ENCODE results near the gene PPFIA2. TPM values are rescaled to one million over a fixed set of nuclear protein-coding genes. Genes with fewer than 3 reads are reported as not detected.

PPFIA2 gene
- total RNA-seq, 1 experiment from 2014 or later: not detected

- in situ Hi-C loops (cut with HindIII; ENCODE audit: low pct_unique_long_range_greater_than_20kb, low sequenced_read_pairs): no loop called here
These were observed 381.4 kb downstream of the PPFIA2 start for GRCh38 chr12:81377771-81378170.

GRCh38 chr12:81375969-81376368 lies 383.2 kb downstream of the PPFIA2 start:
- intact Hi-C loops (cut with micrococcal nuclease; ENCODE audit: unreplicated experiment) (no loop called here), in situ Hi-C loops (cut with HindIII; ENCODE audit: low pct_unique_long_range_greater_than_20kb, low sequenced_read_pairs) (no loop called here)
- H3K4me3 ChIP-seq (ENCODE audit: low read depth in 2 of 2, low read length in 2 of 2): no peak overlapping the region
- DNase-seq (ENCODE audit: low read depth, low spot score) (no peak), ATAC-seq (no peak)
- H3K4me1 ChIP-seq (ENCODE audit: control insufficient read depth, insufficient read depth, low read length): no peaks in the 10 kb centered on the region
- H3K9me3 ChIP-seq (ENCODE audit: control insufficient read depth, insufficient read depth, low read depth, low read length): no peaks in the 10 kb centered on the region
- no TSS peak for BruUV-seq (replicated peaks)
- H3K27ac ChIP-seq (ENCODE audit: low read length): no peak overlapping the region
- TF ChIP-seq SIN3A (IDR thresholded peaks at IDR 0.05; ENCODE audit: borderline replicate concordance, insufficient read depth, low read depth, low read length) (no peak), TCF7L2 (IDR thresholded peaks at IDR 0.05; ENCODE audit: low read depth, low read length) (no peak), POLR2AphosphoS5 (IDR thresholded peaks at IDR 0.05; ENCODE audit: low read depth, low read length) (no peak), CTCF (IDR thresholded peaks at IDR 0.05) (no peak), REST (IDR thresholded peaks at IDR 0.05; ENCODE audit: insufficient read depth in 1 of 2, low read depth in 2 of 2, low read length in 1 of 2) (no peak)
- ChIA-PET CTCF (no interaction called here), POLR2A (no interaction called here)
- no peaks in the 10 kb centered on the region for H3K36me3 ChIP-seq (ENCODE audit: control insufficient read depth, insufficient read depth, low read length)
- H3K27me3 ChIP-seq (ENCODE audit: control insufficient read depth, insufficient read depth, low read length): no peaks in the 10 kb centered on the region

More at GRCh38 chr12:81377771-81378170, 381.4 kb downstream of the PPFIA2 start:
- Histone ChIP-seq H3K27ac (ENCODE audit: low read length) (no peak overlapping the region), H3K36me3 (ENCODE audit: control insufficient read depth, insufficient read depth, low read length) (no peaks in the 10 kb centered on the region), H3K27me3 (ENCODE audit: control insufficient read depth, insufficient read depth, low read length) (no peaks in the 10 kb centered on the region), H3K4me1 (ENCODE audit: control insufficient read depth, insufficient read depth, low read length) (no peaks in the 10 kb centered on the region), H3K9me3 (ENCODE audit: control insufficient read depth, insufficient read depth, low read depth, low read length) (no peaks in the 10 kb centered on the region), H3K4me3 (ENCODE audit: low read depth in 2 of 2, low read length in 2 of 2) (no peak overlapping the region)
- no peak for TF ChIP-seq TCF7L2 (IDR thresholded peaks at IDR 0.05; ENCODE audit: low read depth, low read length)
- no peak for TF ChIP-seq POLR2AphosphoS5 (IDR thresholded peaks at IDR 0.05; ENCODE audit: low read depth, low read length)
- TF ChIP-seq SIN3A (IDR thresholded peaks at IDR 0.05; ENCODE audit: borderline replicate concordance, insufficient read depth, low read depth, low read length): no peak
- no peak for TF ChIP-seq CTCF (IDR thresholded peaks at IDR 0.05)
- intact Hi-C loops (cut with micrococcal nuclease; ENCODE audit: unreplicated experiment): no loop called here
- BruUV-seq (replicated peaks): no TSS peak
- DNase-seq (ENCODE audit: low read depth, low spot score): no peak
- ATAC-seq: no peak
- ChIA-PET POLR2A (no interaction called here), CTCF (no interaction called here)

Measured in Panc1 (cell line).